Measurements from ENCODE around the gene KCNN3. TPM values are rescaled to one million over a fixed set of nuclear protein-coding genes. Genes with fewer than 3 reads are reported as not detected.

Gene KCNN3
- total and polyA plus RNA-seq, 2 of the 8 experiments (the other 6 are each of a cell fraction or from before 2014, with no cell fraction given) = 2.8 to 3.7 TPM

DNA sequence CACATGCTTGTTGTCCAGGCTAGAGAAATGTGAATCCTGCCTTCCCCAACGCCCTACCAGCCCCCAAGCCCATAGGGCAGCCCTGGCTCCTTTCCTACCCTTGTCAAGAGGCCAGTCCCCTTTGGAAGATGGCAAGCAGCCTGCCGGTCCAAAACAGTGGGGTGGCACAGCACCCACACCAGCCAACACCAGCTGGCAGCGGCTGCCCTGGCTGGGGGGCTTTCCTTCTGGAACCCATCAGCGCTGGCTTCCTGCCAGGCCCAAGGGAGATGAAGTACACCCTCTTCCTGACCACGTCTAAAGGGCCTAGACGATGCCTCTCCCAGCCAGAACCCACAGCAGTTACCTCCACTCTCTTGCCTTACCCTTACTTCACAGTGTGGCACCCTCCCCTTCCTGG, 24.2 kb downstream of the KCNN3 start:
- H3K23ac ChIP-seq (ENCODE audit: insufficient read length) = no peak overlapping the region
- CTCF ChIA-PET (ENCODE audit: partially characterized antibody) = interaction anchor here (1.7 kb wide), 1 partner anchor 21 kb away, joined by 5 read pairs; no protein-coding TSS in a partner anchor
- 92% methylated on average over 6 of the region's 6 CpGs; no CpG with 5 or more reads in 1 of the 2 experiments for WGBS, 2 experiments (ENCODE audit: extremely low coverage in 1 of 2, insufficient coverage in 1 of 2, insufficient read length in 1 of 2, insufficient replicate concordance in 2 of 2, low coverage in 1 of 2, low lambda C conversion rate in 2 of 2, missing lambda C conversion rate in 1 of 2)
- no peak overlapping the region for H3K56ac ChIP-seq (replicated peaks; ENCODE audit: insufficient read length, low read depth, low read length)
- no peaks in the 10 kb centered on the region for H3K23me2 ChIP-seq (ENCODE audit: low read depth, low read length)
- H2BK120ac ChIP-seq (replicated peaks; ENCODE audit: low read depth, low read length) = no peak overlapping the region
- H2AK5ac ChIP-seq (ENCODE audit: low read depth, low read length) = no peak overlapping the region
- no peaks in the 10 kb centered on the region for H3K79me2 ChIP-seq (ENCODE audit: control insufficient read depth in 1 of 2, insufficient read depth in 2 of 2, low read length in 2 of 2)
- H3K9ac ChIP-seq (replicated peaks in 1 of 4; ENCODE audit: extremely low read depth in 1 of 4, low read depth in 3 of 4, low read length in 3 of 4) = no peak overlapping the region
- H3K18ac ChIP-seq (ENCODE audit: extremely low read depth, low read length) = no peak overlapping the region; the same call in 1 of the 2 replicates
- H3K9me3 ChIP-seq (ENCODE audit: insufficient read depth in 2 of 2, low read depth in 1 of 2, low read length in 1 of 2) = no peaks in the 10 kb centered on the region
- POLR2A ChIA-PET (ENCODE audit: partially characterized antibody) = no interaction called here
- no peak overlapping the region for H3K4me2 ChIP-seq (ENCODE audit: insufficient read depth in 1 of 2, low read depth in 2 of 2, low read length in 2 of 2)
- H2AFZ ChIP-seq (ENCODE audit: low read length) = no peak overlapping the region
- H3K14ac ChIP-seq (ENCODE audit: insufficient read length) = no peak overlapping the region
- H3K27me3 ChIP-seq (replicated peaks in 1 of 4; ENCODE audit: control insufficient read depth in 3 of 4, extremely low read depth in 1 of 4, insufficient read depth in 3 of 4, low read length in 3 of 4) = no peaks in the 10 kb centered on the region
- H4K8ac ChIP-seq (ENCODE audit: extremely low read depth, insufficient read depth, low read length) = no peak overlapping the region; the same call in 1 of the 2 replicates
- no peaks in the 10 kb centered on the region for H3K79me1 ChIP-seq (ENCODE audit: low read depth, low read length)
- FAIRE-seq (no peak), DNase-seq (ENCODE audit: low read depth in 1 of 2, low spot score in 2 of 2) (no peak)
- H3K27ac ChIP-seq (ENCODE audit: low read depth, low read length) = no peak overlapping the region
- H3K36me3 ChIP-seq (ENCODE audit: control insufficient read depth in 2 of 4, insufficient read depth in 4 of 4, low read length in 3 of 4) = no peaks in the 10 kb centered on the region
- no peak overlapping the region for H3K4ac ChIP-seq (replicated peaks; ENCODE audit: insufficient read length, low read depth, low read length)
- no peak overlapping the region for H4K91ac ChIP-seq (replicated peaks; ENCODE audit: insufficient read length, low read length)
- H3K4me3 ChIP-seq (ENCODE audit: extremely low read depth in 1 of 4, insufficient read depth in 2 of 4, low read depth in 3 of 4, low read length in 4 of 4) = no peak overlapping the region
- H4K20me1 ChIP-seq (replicated peaks in 1 of 2; ENCODE audit: control insufficient read depth in 1 of 2, insufficient read depth in 2 of 2, low read length in 2 of 2) = no peaks in the 10 kb centered on the region
- no peak overlapping the region for H2BK20ac ChIP-seq (ENCODE audit: low read length)
- no peak overlapping the region for H2BK15ac ChIP-seq (ENCODE audit: low read length)
- TF ChIP-seq EZH2 (IDR thresholded peaks at IDR 0.05; ENCODE audit: low read depth, low read length, severe bottlenecking) (no peak), POLR2AphosphoS5 (IDR thresholded peaks at IDR 0.05; ENCODE audit: low read depth, low read length) (no peak), HDAC2 (IDR thresholded peaks at IDR 0.05; ENCODE audit: borderline replicate concordance in 1 of 2, low read depth in 2 of 2, low read length in 2 of 2) (no peak), ATF2 (IDR thresholded peaks at IDR 0.05; ENCODE audit: low read length) (no peak), RFX5 (IDR thresholded peaks at IDR 0.05; ENCODE audit: borderline replicate concordance, low read depth, low read length) (no peak)
- H4K5ac ChIP-seq (ENCODE audit: insufficient read length, low read depth, low read length) = no peak overlapping the region
- peaks cover 3 to 18% (median 8%) of the 10 kb centered on the region in 4 experiments; a peak in 6 of 7 replicates for H3K4me1 ChIP-seq (replicated peaks in 1 of 4; ENCODE audit: control insufficient read depth in 3 of 4, insufficient read depth in 4 of 4, low read length in 3 of 4)
- H2BK5ac ChIP-seq (ENCODE audit: low read depth, low read length) = peak overlapping the region; percentile 52; the same call in 1 of the 2 replicates
- H2BK12ac ChIP-seq (ENCODE audit: low read depth, low read length) = peak overlapping the region; percentile 39; the same call in 1 of the 2 replicates
